Stimulated activated CD8-positive, alpha-beta memory T cell treated with anti-CD3 and anti-CD28 coated beads, Interleukin-2, amount 100 ng/mL, for 48 hours (primary cell): ENCODE data around the gene NFIA.
A peak's percentile ranks its signal among the peaks of the same experiment; 100 is the strongest.
"Not testable (repeated sequence)": the region's sequence is repeated elsewhere in the genome, so short reads cannot be mapped to it uniquely, and the experiment has no call there.

ENCODE experiments used
- DNase-seq, 2 donors: peaks; one replicate each; pipeline ENCODE4 v3.0.0-alpha.2; 2020; ENCODE audit warnings: low read depth in 2 of 2

The NFIA gene

GRCh38 chr1:61058483-61059245 is 23.7 kb upstream of the NFIA start:
- no peak for DNase-seq

GRCh38 chr1:61061601-61062000 is 20.8 kb upstream of the NFIA start:
- DNase-seq = not testable (repeated sequence)

GRCh38 chr1:61064673-61065072 is 17.7 kb upstream of the NFIA start:
- no peak for DNase-seq

- no peak for DNase-seq
Observed at GRCh38 chr1:61067446-61068019, 14.8 kb upstream of the NFIA start.

- DNase-seq = no peak
Observed at GRCh38 chr1:61070054-61070453, 12.3 kb upstream of the NFIA start.

GRCh38 chr1:61071205-61072130 is 10.9 kb upstream of the NFIA start:
- DNase-seq = no peak

GRCh38 chr1:61073871-61074270 is 8.5 kb upstream of the NFIA start:
- DNase-seq = no peak

GRCh38 chr1:61075833-61076232 is 6.5 kb upstream of the NFIA start:
- not testable (repeated sequence) for DNase-seq

- peak; percentile 59 to 71 for DNase-seq
Observed at GRCh38 chr1:61076728-61077675, 5.4 kb upstream of the NFIA start.

- DNase-seq = peak; percentile 77 to 82
Observed at GRCh38 chr1:61077676-61078541, 4.5 kb upstream of the NFIA start.

GRCh38 chr1:61078618-61079295 is 3.6 kb upstream of the NFIA start:
- no peak for DNase-seq

- no peak for DNase-seq
Observed at GRCh38 chr1:61079296-61079897, 3.0 kb upstream of the NFIA start.

- DNase-seq = no peak
Observed at GRCh38 chr1:61079898-61080336, 2.4 kb upstream of the NFIA start.

GRCh38 chr1:61080413-61081143 is 1.8 kb upstream of the NFIA start:
- DNase-seq = no peak

- DNase-seq = no peak
Observed at GRCh38 chr1:61081144-61081685, 1.1 kb upstream of the NFIA start.

- DNase-seq = no peak
Observed at GRCh38 chr1:61081686-61082310, 563 bp upstream of the NFIA start.

GRCh38 chr1:61083013-61083806 is 849 bp downstream of the NFIA start:
- no peak for DNase-seq
